ENCODE measurements around the gene MELTF. TPM values are rescaled to one million over a fixed set of nuclear protein-coding genes. Genes with fewer than 3 reads are reported as not detected.
A peak's percentile ranks its signal among the peaks of the same experiment; 100 is the strongest.

The MELTF gene
- total and polyA plus RNA-seq, 9 of the 15 experiments (the other 6 are each of a cell fraction or from before 2014, with no cell fraction given) = 0.35 to 10.5 (median 4.5) TPM

GRCh38 chr3:197028728-197029510, 698 bp downstream of the MELTF start (continued):
- TF ChIP-seq TFAP4 (CRISPR knock-in tag; IDR thresholded peaks at IDR 0.05; ENCODE audit: borderline replicate concordance) = 0 out of 2 replicates have a peak, but pooled peaks have one; percentile 9
- TF ChIP-seq NR2C1 (IDR thresholded peaks at IDR 0.05) = no peak
- TF ChIP-seq NR2C1 (tag; IDR thresholded peaks at IDR 0.05) = no peak
- TF ChIP-seq ZNF717 (CRISPR knock-in tag; IDR thresholded peaks at IDR 0.05) = no peak
- no peak for TF ChIP-seq ZNF324 (CRISPR knock-in tag; IDR thresholded peaks at IDR 0.05)
- TF ChIP-seq, protein P1, sequence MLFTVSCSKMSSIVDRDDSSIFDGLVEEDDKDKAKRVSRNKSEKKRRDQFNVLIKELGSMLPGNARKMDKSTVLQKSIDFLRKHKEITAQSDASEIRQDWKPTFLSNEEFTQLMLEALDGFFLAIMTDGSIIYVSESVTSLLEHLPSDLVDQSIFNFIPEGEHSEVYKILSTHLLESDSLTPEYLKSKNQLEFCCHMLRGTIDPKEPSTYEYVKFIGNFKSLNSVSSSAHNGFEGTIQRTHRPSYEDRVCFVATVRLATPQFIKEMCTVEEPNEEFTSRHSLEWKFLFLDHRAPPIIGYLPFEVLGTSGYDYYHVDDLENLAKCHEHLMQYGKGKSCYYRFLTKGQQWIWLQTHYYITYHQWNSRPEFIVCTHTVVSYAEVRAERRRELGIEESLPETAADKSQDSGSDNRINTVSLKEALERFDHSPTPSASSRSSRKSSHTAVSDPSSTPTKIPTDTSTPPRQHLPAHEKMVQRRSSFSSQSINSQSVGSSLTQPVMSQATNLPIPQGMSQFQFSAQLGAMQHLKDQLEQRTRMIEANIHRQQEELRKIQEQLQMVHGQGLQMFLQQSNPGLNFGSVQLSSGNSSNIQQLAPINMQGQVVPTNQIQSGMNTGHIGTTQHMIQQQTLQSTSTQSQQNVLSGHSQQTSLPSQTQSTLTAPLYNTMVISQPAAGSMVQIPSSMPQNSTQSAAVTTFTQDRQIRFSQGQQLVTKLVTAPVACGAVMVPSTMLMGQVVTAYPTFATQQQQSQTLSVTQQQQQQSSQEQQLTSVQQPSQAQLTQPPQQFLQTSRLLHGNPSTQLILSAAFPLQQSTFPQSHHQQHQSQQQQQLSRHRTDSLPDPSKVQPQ (CRISPR knock-in tag; IDR thresholded peaks at IDR 0.05; ENCODE audit: borderline replicate concordance) = no peak
- TF ChIP-seq RCOR1 (IDR thresholded peaks at IDR 0.05; ENCODE audit: borderline replicate concordance in 1 of 2, low read depth in 2 of 2, low read length in 2 of 2) = peak in 1 of 2 experiments; percentile 54; a peak in 1 of 4 replicates
- TF ChIP-seq ZNF253 (CRISPR knock-in tag; conservative IDR thresholded peaks at IDR 0.05) = no peak
- no peak for TF ChIP-seq ZNF311 (CRISPR knock-in tag; IDR thresholded peaks at IDR 0.05)
- no peak for TF ChIP-seq JUNB (CRISPR knock-in tag; conservative IDR thresholded peaks at IDR 0.05)
- TF ChIP-seq BMI1 (IDR thresholded peaks at IDR 0.05; ENCODE audit: low read length) = no peak
- TF ChIP-seq PPARD (CRISPR knock-in tag; IDR thresholded peaks at IDR 0.05) = no peak
- no peak for TF ChIP-seq NR1H2 (CRISPR knock-in tag; IDR thresholded peaks at IDR 0.05)
- TF ChIP-seq, protein P2, sequence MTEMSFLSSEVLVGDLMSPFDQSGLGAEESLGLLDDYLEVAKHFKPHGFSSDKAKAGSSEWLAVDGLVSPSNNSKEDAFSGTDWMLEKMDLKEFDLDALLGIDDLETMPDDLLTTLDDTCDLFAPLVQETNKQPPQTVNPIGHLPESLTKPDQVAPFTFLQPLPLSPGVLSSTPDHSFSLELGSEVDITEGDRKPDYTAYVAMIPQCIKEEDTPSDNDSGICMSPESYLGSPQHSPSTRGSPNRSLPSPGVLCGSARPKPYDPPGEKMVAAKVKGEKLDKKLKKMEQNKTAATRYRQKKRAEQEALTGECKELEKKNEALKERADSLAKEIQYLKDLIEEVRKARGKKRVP (CRISPR knock-in tag; IDR thresholded peaks at IDR 0.05) = no peak

Data from K562 (cell line).